H1 (cell line): ENCODE measurements around the gene GAS2. TPM values are rescaled to one million over a fixed set of nuclear protein-coding genes. Genes with fewer than 3 reads are reported as not detected.

Source experiments
- CTCF ChIA-PET: fragments of 300-600 bp; sonication (Branson Sonifier 250); formaldehyde crosslinking; loops from one replicate; lab custom pipeline; 2021; ENCODE audit not compliant: partially characterized antibody; lab: Charles Lee
- POLR2A ChIA-PET: fragments of 300-600 bp; sonication (Branson Sonifier 250); formaldehyde crosslinking; loops from one replicate; lab custom pipeline; 2021; ENCODE audit warnings: inconsistent platforms; ENCODE audit not compliant: partially characterized antibody; lab: Charles Lee
- DNase-seq, 2 experiments: peaks; one replicate each; pipeline versions ENCODE4 v3.0.0 to v3.0.0-alpha.2; 2010 to 2022; ENCODE audit warnings: low spot score in 2 of 2, low read depth in 1 of 2, mixed read lengths in 1 of 2
- FAIRE-seq: peaks from 2 replicates; lab custom pipeline; 2011; peaks lifted over from hg19 to GRCh38; lab: Jason Lieb, UNC
- H2AFZ ChIP-seq: 2 replicates; pipeline ENCODE4 v1.8.1; 2012; ENCODE audit warnings: low read length, inconsistent platforms
- H2AK5ac ChIP-seq: 2 replicates; pipeline ENCODE4 v1.6.1; 2013; ENCODE audit warnings: low read depth, low read length
- H2BK120ac ChIP-seq: replicated peaks from 2 replicates; pipeline ENCODE3; 2013; ENCODE audit warnings: low read depth, low read length, inconsistent platforms
- H2BK12ac ChIP-seq: 2 replicates; pipeline ENCODE4 v1.6.1; 2013; ENCODE audit warnings: low read depth, low read length
- H2BK15ac ChIP-seq: 2 replicates; pipeline ENCODE4 v1.6.1; 2013; ENCODE audit warnings: low read length
- H2BK20ac ChIP-seq: 2 replicates; pipeline ENCODE4 v1.6.1; 2013; ENCODE audit warnings: low read length
- H2BK5ac ChIP-seq: 2 replicates; pipeline ENCODE4 v1.6.1; 2013; ENCODE audit warnings: low read depth, low read length
- H3K14ac ChIP-seq: 2 replicates; pipeline ENCODE4 v1.6.1; 2013; ENCODE audit warnings: inconsistent platforms; ENCODE audit not compliant: insufficient read length
- H3K18ac ChIP-seq: 2 replicates; pipeline ENCODE4 v1.6.1; 2013; ENCODE audit warnings: low read length; ENCODE audit errors: extremely low read depth
- H3K23ac ChIP-seq: 2 replicates; pipeline ENCODE4 v1.6.1; 2013; ENCODE audit warnings: inconsistent platforms; ENCODE audit not compliant: insufficient read length
- H3K23me2 ChIP-seq: 2 replicates; pipeline ENCODE4 v1.6.1; 2013; ENCODE audit warnings: low read depth, low read length
- H3K27ac ChIP-seq: 2 replicates; pipeline ENCODE4 v1.6.1; 2011; ENCODE audit warnings: low read depth, low read length, inconsistent platforms
- H3K27me3 ChIP-seq, 4 experiments: replicated peaks in 1 of 4; 1 replicate in 1 of 4; 2 replicates in 3 of 4; pipeline versions ENCODE4 v1.6.1 to v1.8.1; 2011 to 2013; ENCODE audit warnings: low read length in 3 of 4, mild to moderate bottlenecking in 3 of 4, inconsistent platforms in 2 of 4, mixed read lengths in 2 of 4, moderate library complexity in 1 of 4; ENCODE audit not compliant: control insufficient read depth in 3 of 4, insufficient read depth in 3 of 4; ENCODE audit errors: extremely low read depth in 1 of 4
- H3K36me3 ChIP-seq, 4 experiments: 2 replicates each; pipeline versions ENCODE4 v1.6.1 to v1.8.1; 2011 to 2013; ENCODE audit warnings: mild to moderate bottlenecking in 4 of 4, low read length in 3 of 4, moderate library complexity in 2 of 4, control low read depth in 1 of 4, inconsistent platforms in 1 of 4; ENCODE audit not compliant: insufficient read depth in 4 of 4, control insufficient read depth in 2 of 4
- H3K4ac ChIP-seq: replicated peaks from 2 replicates; pipeline ENCODE3; 2013; ENCODE audit warnings: low read length, low read depth, mixed read lengths, inconsistent platforms; ENCODE audit not compliant: insufficient read length
- H3K4me1 ChIP-seq, 4 experiments: replicated peaks in 1 of 4; 1 replicate in 1 of 4; 2 replicates in 3 of 4; pipeline versions ENCODE4 v1.6.1 to v1.8.1; 2011 to 2013; ENCODE audit warnings: low read length in 3 of 4, inconsistent platforms in 2 of 4, mixed read lengths in 1 of 4; ENCODE audit not compliant: insufficient read depth in 4 of 4, control insufficient read depth in 3 of 4
- H3K4me2 ChIP-seq, 2 experiments: 2 replicates each; pipeline versions ENCODE4 v1.6.1 to v1.8.1; 2011 to 2013; ENCODE audit warnings: low read depth in 2 of 2, low read length in 2 of 2, control low read depth in 1 of 2, inconsistent platforms in 1 of 2, mild to moderate bottlenecking in 1 of 2; ENCODE audit not compliant: insufficient read depth in 1 of 2
- H3K4me3 ChIP-seq, 4 experiments: fragments of 200-600, 300-600 bp in 1 of 4; sonication (generic), shearing (Covaris generic), sonication (Bioruptor Twin) in 1 of 4; 2 replicates each; pipeline versions ENCODE4 v1.5.1 to v1.8.1; 2011 to 2016; ENCODE audit warnings: low read length in 4 of 4, low read depth in 3 of 4, control low read depth in 2 of 4, inconsistent platforms in 2 of 4, mild to moderate bottlenecking in 2 of 4, mixed read lengths in 1 of 4, moderate library complexity in 1 of 4; ENCODE audit not compliant: insufficient read depth in 2 of 4; ENCODE audit errors: extremely low read depth in 1 of 4
- H3K56ac ChIP-seq: replicated peaks from 2 replicates; pipeline ENCODE3; 2013; ENCODE audit warnings: low read depth, mild to moderate bottlenecking, mixed read lengths, low read length, inconsistent platforms; ENCODE audit not compliant: insufficient read length
- H3K79me1 ChIP-seq: 2 replicates; pipeline ENCODE4 v1.6.1; 2013; ENCODE audit warnings: low read depth, low read length, control low read depth
- H3K79me2 ChIP-seq, 2 experiments: 2 replicates each; pipeline versions ENCODE4 v1.6.1 to v1.8.1; 2012 to 2013; ENCODE audit warnings: low read length in 2 of 2, mild to moderate bottlenecking in 2 of 2, inconsistent platforms in 1 of 2; ENCODE audit not compliant: insufficient read depth in 2 of 2, control insufficient read depth in 1 of 2
- H3K9ac ChIP-seq, 4 experiments: replicated peaks in 1 of 4; 1 replicate in 1 of 4; 2 replicates in 3 of 4; pipeline versions ENCODE4 v1.6.1 to v1.8.1; 2011 to 2013; ENCODE audit warnings: low read depth in 3 of 4, low read length in 3 of 4, control low read depth in 2 of 4, mild to moderate bottlenecking in 2 of 4, moderate library complexity in 2 of 4, inconsistent platforms in 1 of 4; ENCODE audit errors: extremely low read depth in 1 of 4
- H3K9me3 ChIP-seq, 2 experiments: 2 replicates each; pipeline versions ENCODE4 v1.6.1 to v1.8.1; 2012 to 2013; ENCODE audit warnings: mild to moderate bottlenecking in 2 of 2, moderate library complexity in 2 of 2, control low read depth in 1 of 2, inconsistent platforms in 1 of 2, low read depth in 1 of 2, low read length in 1 of 2, mixed read lengths in 1 of 2; ENCODE audit not compliant: insufficient read depth in 2 of 2
- H4K20me1 ChIP-seq, 2 experiments: replicated peaks in 1 of 2; 2 replicates each; pipeline versions ENCODE3 to v1.8.1; 2011 to 2013; ENCODE audit warnings: inconsistent platforms in 2 of 2, low read length in 2 of 2, mild to moderate bottlenecking in 1 of 2; ENCODE audit not compliant: insufficient read depth in 2 of 2, control insufficient read depth in 1 of 2
- H4K5ac ChIP-seq: 2 replicates; pipeline ENCODE4 v1.6.1; 2013; ENCODE audit warnings: low read length, low read depth, mixed read lengths, inconsistent platforms; ENCODE audit not compliant: insufficient read length
- H4K8ac ChIP-seq: 2 replicates; pipeline ENCODE4 v1.8.0; 2013; ENCODE audit warnings: mild to moderate bottlenecking, moderate library complexity, low read length, inconsistent platforms; ENCODE audit not compliant: insufficient read depth; ENCODE audit errors: extremely low read depth
- H4K91ac ChIP-seq: replicated peaks from 2 replicates; pipeline ENCODE3; 2013; ENCODE audit warnings: low read length, mixed read lengths, inconsistent platforms; ENCODE audit not compliant: insufficient read length
- BCL11A ChIP-seq, 2 experiments: IDR thresholded peaks; one replicate each; pipeline ENCODE4 v1.6.1; 2011; ENCODE audit warnings: low read depth in 2 of 2, low read length in 2 of 2, mild to moderate bottlenecking in 2 of 2
- CREB1 ChIP-seq: IDR thresholded peaks from 2 replicates; pipeline ENCODE4 v1.6.1; 2012; ENCODE audit warnings: inconsistent platforms
- CTBP2 ChIP-seq: IDR thresholded peaks from 2 replicates; pipeline ENCODE4 v1.7.0; 2011; ENCODE audit warnings: borderline replicate concordance, mild to moderate bottlenecking, moderate library complexity, mixed read lengths, low read length; ENCODE audit not compliant: insufficient read depth, insufficient read length
- EZH2 ChIP-seq: fragments of 200-600 bp; sonication (generic); IDR thresholded peaks from 2 replicates; pipeline ENCODE4 v1.7.1; 2012; ENCODE audit warnings: low read depth, mild to moderate bottlenecking, moderate library complexity, low read length, inconsistent platforms; ENCODE audit not compliant: severe bottlenecking
- FOSL1 ChIP-seq: IDR thresholded peaks from 2 replicates; pipeline ENCODE4 v1.6.1; 2011; ENCODE audit warnings: mild to moderate bottlenecking, low read depth, low read length, moderate library complexity; ENCODE audit not compliant: insufficient read depth
- GABPA ChIP-seq: IDR thresholded peaks from 2 replicates; pipeline ENCODE4 v1.6.1; 2011; ENCODE audit warnings: mild to moderate bottlenecking, low read length, moderate library complexity, borderline replicate concordance; ENCODE audit not compliant: insufficient read depth
- GTF2F1 ChIP-seq: IDR thresholded peaks from 2 replicates; pipeline ENCODE4 v1.6.1; 2012; ENCODE audit warnings: low read depth, low read length, improper control_type of control experiment, borderline replicate concordance
- JUND ChIP-seq: IDR thresholded peaks from 2 replicates; pipeline ENCODE4 v1.6.1; 2011; ENCODE audit warnings: mild to moderate bottlenecking, improper control_type of control experiment, low read length
- SIX5 ChIP-seq: IDR thresholded peaks from 2 replicates; pipeline ENCODE4 v1.6.1; 2011; ENCODE audit warnings: mild to moderate bottlenecking, low read depth, low read length
- TAF7 ChIP-seq: optimal IDR thresholded peaks from 2 replicates; pipeline ENCODE3; 2011; ENCODE audit warnings: low read depth, mild to moderate bottlenecking, inconsistent platforms, low read length, moderate library complexity, borderline replicate concordance
- ZNF274 ChIP-seq: IDR thresholded peaks from 2 replicates; pipeline ENCODE4 v1.7.0; 2012; ENCODE audit warnings: low read length, borderline replicate concordance; ENCODE audit errors: extremely low read depth
- WGBS, 2 experiments: shearing (Covaris generic) in 1 of 2; methylation state at CpG; one replicate each; pipeline versions ENCODE4 v1.1.6 to v1.1.7; 2013 to 2015; ENCODE audit warnings: low lambda C conversion rate in 2 of 2, mixed read lengths in 2 of 2, inconsistent platforms in 1 of 2, low coverage in 1 of 2, missing lambda C conversion rate in 1 of 2; ENCODE audit not compliant: insufficient replicate concordance in 2 of 2, insufficient coverage in 1 of 2, insufficient read length in 1 of 2; ENCODE audit errors: extremely low coverage in 1 of 2, missing lambda C conversion rate in 1 of 2; 5-methylcytosine and 5-hydroxymethylcytosine counted together
- polyA plus RNA-seq, 7 experiments: library from polyadenylated mRNA; depleted of rRNA in 3 of 7; stranded (reverse) in 5 of 7; unstranded in 2 of 7; fragments of >200 nt in 5 of 7; fragments of 200-250 nt in 2 of 7; gene quantifications; 1 replicate in 5 of 7; 2 replicates in 1 of 7; 4 replicates in 1 of 7; pipeline versions ENCODE4 v1.2.1 to v1.2.3, GENCODE V29; 2011 to 2013; ENCODE audit warnings: missing spikeins in 2 of 7, mixed read lengths in 2 of 7
- total RNA-seq: library from RNA; stranded (reverse); fragmentation: NEBNext Ultra II Directional; extraction: Animal tissue kit (Norgen Biotek cat#: 25700); gene quantifications from 2 replicates; pipeline ENCODE4 v1.2.1, GENCODE V29; 2021
- TF ChIP-seq, protein P1 (sequence below): IDR thresholded peaks from 2 replicates; pipeline ENCODE4 v1.6.1; 2012; ENCODE audit warnings: low read length, inconsistent platforms

The GAS2 gene
- total and polyA plus RNA-seq, 2 of the 8 experiments (the other 6 are each of a cell fraction or from before 2014, with no cell fraction given) = 0.70 to 1.7 TPM

DNA sequence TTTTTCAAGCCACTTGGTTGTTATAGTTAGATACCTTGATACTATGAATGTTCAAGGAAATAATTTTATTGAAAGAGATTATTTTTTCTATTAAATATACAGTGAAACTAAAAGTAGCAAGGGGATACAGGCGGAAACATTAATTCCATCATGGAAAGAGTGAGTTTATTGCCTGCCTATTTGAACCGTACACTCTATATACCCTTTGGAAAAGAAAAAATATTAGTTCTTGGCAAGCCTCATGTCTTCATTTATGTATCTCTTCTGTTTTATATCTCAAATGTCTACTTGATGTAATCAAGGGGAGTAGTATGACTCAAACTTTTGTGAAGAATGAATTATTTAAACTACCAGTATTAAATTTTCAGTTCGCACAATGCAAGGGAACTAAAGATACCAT, 54.0 kb downstream of the GAS2 start:
- no peak for FAIRE-seq
- no peak for TF ChIP-seq GTF2F1
- no peak for TF ChIP-seq EZH2
- no peak for TF ChIP-seq ZNF274
- no peak for TF ChIP-seq BCL11A (IDR thresholded peaks at IDR 0.05; ENCODE audit: low read depth in 2 of 2, low read length in 2 of 2)
- no peak for TF ChIP-seq JUND
- TF ChIP-seq CTBP2 = no peak
- TF ChIP-seq TAF7 = no peak
- TF ChIP-seq SIX5 = no peak
- no peak for TF ChIP-seq FOSL1
- TF ChIP-seq, protein P1, sequence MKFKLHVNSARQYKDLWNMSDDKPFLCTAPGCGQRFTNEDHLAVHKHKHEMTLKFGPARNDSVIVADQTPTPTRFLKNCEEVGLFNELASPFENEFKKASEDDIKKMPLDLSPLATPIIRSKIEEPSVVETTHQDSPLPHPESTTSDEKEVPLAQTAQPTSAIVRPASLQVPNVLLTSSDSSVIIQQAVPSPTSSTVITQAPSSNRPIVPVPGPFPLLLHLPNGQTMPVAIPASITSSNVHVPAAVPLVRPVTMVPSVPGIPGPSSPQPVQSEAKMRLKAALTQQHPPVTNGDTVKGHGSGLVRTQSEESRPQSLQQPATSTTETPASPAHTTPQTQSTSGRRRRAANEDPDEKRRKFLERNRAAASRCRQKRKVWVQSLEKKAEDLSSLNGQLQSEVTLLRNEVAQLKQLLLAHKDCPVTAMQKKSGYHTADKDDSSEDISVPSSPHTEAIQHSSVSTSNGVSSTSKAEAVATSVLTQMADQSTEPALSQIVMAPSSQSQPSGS = no peak
- TF ChIP-seq GABPA = no peak
- TF ChIP-seq CREB1 = no peak

More for the DNA sequence above, 54.0 kb downstream of the GAS2 start:
- Histone ChIP-seq H3K56ac (no peak overlapping the region), H4K5ac (no peak overlapping the region), H3K9me3 (no peaks in the 10 kb centered on the region), H3K4me2 (no peak overlapping the region), H3K79me1 (no peaks in the 10 kb centered on the region), H2BK20ac (no peak overlapping the region), H4K91ac (no peak overlapping the region), H2BK12ac (no peak overlapping the region), H4K8ac (no peak overlapping the region), H3K27ac (no peak overlapping the region), H3K23ac (no peak overlapping the region), H3K4me3 (no peak overlapping the region), H3K79me2 (no peaks in the 10 kb centered on the region), H3K14ac (no peak overlapping the region), H2BK120ac (no peak overlapping the region), H2BK15ac (no peak overlapping the region), H2AFZ (no peak overlapping the region), H3K36me3 (no peaks in the 10 kb centered on the region), H4K20me1 (no peaks in the 10 kb centered on the region), H2BK5ac (no peak overlapping the region), H3K4me1 (no peaks in the 10 kb centered on the region), H3K27me3 (no peaks in the 10 kb centered on the region), H3K9ac (no peak overlapping the region), H3K4ac (no peak overlapping the region), H3K18ac (no peak overlapping the region), H2AK5ac (no peak overlapping the region), H3K23me2 (no peaks in the 10 kb centered on the region)
- POLR2A ChIA-PET = no interaction called here
- 95% methylated on average over 3 of the region's 3 CpGs; no CpG with 5 or more reads in 1 of the 2 experiments for WGBS, 2 experiments
- CTCF ChIA-PET = interaction anchor here (2.3 kb wide), 1 partner anchor 50 kb away, joined by 4 read pairs; no protein-coding TSS in a partner anchor
- DNase-seq = no peak
